Neural cell (in vitro differentiated cells): Measurements from ENCODE around the gene ZNF655.

Experiments
- EP300 ChIP-seq: fragments of 450-650 bp; conservative IDR thresholded peaks from 2 replicates; pipeline ENCODE4 v1.6.1; 2014; ENCODE audit warnings: antibody characterized with exemption, mild to moderate bottlenecking, moderate library complexity; ENCODE audit not compliant: poor library complexity, severe bottlenecking
- EZH2 ChIP-seq: fragments of 200-600, 300-800 bp; shearing (Covaris generic), sonication (generic); IDR thresholded peaks from 2 replicates; pipeline ENCODE4 v1.6.1; 2014; ENCODE audit warnings: antibody characterized with exemption, low read length, borderline replicate concordance, mild to moderate bottlenecking; ENCODE audit not compliant: insufficient read depth, poor library complexity, severe bottlenecking
- MXI1 ChIP-seq: fragments of 450-650 bp; conservative IDR thresholded peaks from 2 replicates; pipeline ENCODE4 v1.6.1; 2014; ENCODE audit warnings: antibody characterized with exemption, mild to moderate bottlenecking; ENCODE audit not compliant: poor library complexity, severe bottlenecking
- POLR2AphosphoS5 ChIP-seq: IDR thresholded peaks from 2 replicates; pipeline ENCODE4 v1.6.1; 2012
- TF ChIP-seq, protein P1 (sequence below): fragments of 450-650 bp; IDR thresholded peaks from 2 replicates; pipeline ENCODE4 v1.5.1; 2014; ENCODE audit warnings: antibody characterized with exemption, mild to moderate bottlenecking, moderate library complexity; ENCODE audit not compliant: poor library complexity, severe bottlenecking

DNA sequence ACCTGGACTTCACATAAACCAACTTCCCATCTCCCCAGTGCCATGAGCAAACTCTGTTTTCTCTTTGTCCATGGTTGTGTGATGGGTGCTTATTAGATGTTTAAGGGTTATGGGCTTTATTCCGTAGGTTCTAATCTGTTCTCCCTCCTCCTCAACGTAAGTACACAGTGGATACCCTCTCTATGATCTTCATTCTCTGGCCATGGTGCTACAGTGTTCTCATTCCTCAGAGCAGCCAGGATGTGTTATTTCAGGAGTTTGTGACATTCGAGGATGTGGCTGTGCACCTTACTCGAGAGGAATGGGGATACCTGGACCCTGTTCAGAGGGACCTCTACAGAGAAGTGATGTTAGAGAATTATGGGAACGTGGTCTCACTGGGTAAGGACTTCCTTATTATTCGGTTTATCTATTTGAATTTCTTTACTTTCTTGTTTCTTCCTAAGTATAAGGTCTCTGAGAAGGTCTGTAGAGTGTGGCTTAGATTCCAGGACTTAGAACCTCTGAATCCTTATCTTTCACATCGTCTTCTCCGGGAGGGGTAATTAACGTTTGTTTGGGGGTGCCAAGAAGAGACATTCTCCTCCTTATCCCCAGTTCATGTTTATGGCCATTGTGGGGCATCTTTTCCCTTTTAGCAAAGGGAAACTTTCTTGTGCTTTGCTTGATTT is 3.8 kb downstream of the ZNF655 start:
- TF ChIP-seq EP300 (no peak), MXI1 (no peak), EZH2 (no peak), POLR2AphosphoS5 (no peak)
- TF ChIP-seq, protein P1, sequence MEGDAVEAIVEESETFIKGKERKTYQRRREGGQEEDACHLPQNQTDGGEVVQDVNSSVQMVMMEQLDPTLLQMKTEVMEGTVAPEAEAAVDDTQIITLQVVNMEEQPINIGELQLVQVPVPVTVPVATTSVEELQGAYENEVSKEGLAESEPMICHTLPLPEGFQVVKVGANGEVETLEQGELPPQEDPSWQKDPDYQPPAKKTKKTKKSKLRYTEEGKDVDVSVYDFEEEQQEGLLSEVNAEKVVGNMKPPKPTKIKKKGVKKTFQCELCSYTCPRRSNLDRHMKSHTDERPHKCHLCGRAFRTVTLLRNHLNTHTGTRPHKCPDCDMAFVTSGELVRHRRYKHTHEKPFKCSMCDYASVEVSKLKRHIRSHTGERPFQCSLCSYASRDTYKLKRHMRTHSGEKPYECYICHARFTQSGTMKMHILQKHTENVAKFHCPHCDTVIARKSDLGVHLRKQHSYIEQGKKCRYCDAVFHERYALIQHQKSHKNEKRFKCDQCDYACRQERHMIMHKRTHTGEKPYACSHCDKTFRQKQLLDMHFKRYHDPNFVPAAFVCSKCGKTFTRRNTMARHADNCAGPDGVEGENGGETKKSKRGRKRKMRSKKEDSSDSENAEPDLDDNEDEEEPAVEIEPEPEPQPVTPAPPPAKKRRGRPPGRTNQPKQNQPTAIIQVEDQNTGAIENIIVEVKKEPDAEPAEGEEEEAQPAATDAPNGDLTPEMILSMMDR = no peak
